Urinary bladder (tissue), 4 donors: ENCODE data around the gene AKIRIN1. TPM values are rescaled to one million over a fixed set of nuclear protein-coding genes. Genes with fewer than 3 reads are reported as not detected.
A peak's percentile ranks its signal among the peaks of the same experiment; 100 is the strongest.
"Not testable (repeated sequence)": the region's sequence is repeated elsewhere in the genome, so short reads cannot be mapped to it uniquely, and the experiment has no call there.

ENCODE experiments used
- DNase-seq: peaks from one replicate; pipeline ENCODE4 v3.0.0-alpha.2; 2015; ENCODE audit errors: extremely low spot score
- H3K27ac ChIP-seq: one replicate; pipeline ENCODE4 v1.5.1; 2013; ENCODE audit warnings: low read depth, mild to moderate bottlenecking, moderate library complexity
- H3K36me3 ChIP-seq: one replicate; pipeline ENCODE4 v1.6.1; 2013; ENCODE audit warnings: mild to moderate bottlenecking, moderate library complexity; ENCODE audit not compliant: insufficient read depth
- H3K4me1 ChIP-seq: one replicate; pipeline ENCODE4 v1.6.1; 2013; ENCODE audit warnings: mild to moderate bottlenecking, moderate library complexity; ENCODE audit not compliant: insufficient read depth
- H3K4me3 ChIP-seq: one replicate; pipeline ENCODE4 v1.5.1; 2013; ENCODE audit warnings: low read depth, low read length
- WGBS: extraction: QIAGEN DNeasy Blood & Tissue Kit; methylation state at CpG from one replicate; pipeline ENCODE4 v1.1.7; 2013; 5-methylcytosine and 5-hydroxymethylcytosine counted together
- polyA plus RNA-seq: library from polyadenylated mRNA; stranded (reverse); fragments of 200-250 nt; gene quantifications from one replicate; pipeline ENCODE4 v1.2.3, GENCODE V29; 2013
- total RNA-seq: library from RNA; depleted of rRNA; stranded (reverse); fragments of >200 nt; gene quantifications from one replicate; pipeline ENCODE4 v1.2.3, GENCODE V29; 2014
- donor health status: healthy with polysubstance abuse.
- donor health status: healthy.

The AKIRIN1 gene
- total and polyA plus RNA-seq, 2 donors = 35.2 to 39.1 TPM

GRCh38 chr1:38977399-38978244, 13.5 kb upstream of the AKIRIN1 start:
- WGBS = 89% methylated on average over 12 of the region's 12 CpGs

DNA sequence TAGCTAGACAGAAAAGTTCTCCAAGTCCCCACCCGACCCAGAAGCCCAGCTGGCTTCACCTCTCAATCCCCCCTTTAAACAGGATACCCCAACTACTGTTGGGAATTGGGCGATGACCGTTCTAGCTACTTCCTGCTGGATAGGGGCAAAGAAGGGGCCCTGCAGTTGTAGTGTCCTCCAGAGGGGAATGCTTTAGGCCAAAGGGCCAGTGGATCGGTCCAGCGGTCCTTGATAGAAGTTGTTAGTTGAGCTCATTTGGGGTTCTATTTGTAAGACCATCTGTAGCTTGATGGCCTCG, 12.9 kb upstream of the AKIRIN1 start:
- not testable (repeated sequence) for DNase-seq, H3K4me3 ChIP-seq, H3K4me1 ChIP-seq, H3K27ac ChIP-seq, H3K36me3 ChIP-seq
- WGBS = 91% methylated on average over 6 of the region's 6 CpGs

More at GRCh38 chr1:38977399-38978244, 13.5 kb upstream of the AKIRIN1 start:
- H3K4me3 ChIP-seq, H3K36me3 ChIP-seq, DNase-seq, H3K27ac ChIP-seq, H3K4me1 ChIP-seq: not testable (repeated sequence)

DNA sequence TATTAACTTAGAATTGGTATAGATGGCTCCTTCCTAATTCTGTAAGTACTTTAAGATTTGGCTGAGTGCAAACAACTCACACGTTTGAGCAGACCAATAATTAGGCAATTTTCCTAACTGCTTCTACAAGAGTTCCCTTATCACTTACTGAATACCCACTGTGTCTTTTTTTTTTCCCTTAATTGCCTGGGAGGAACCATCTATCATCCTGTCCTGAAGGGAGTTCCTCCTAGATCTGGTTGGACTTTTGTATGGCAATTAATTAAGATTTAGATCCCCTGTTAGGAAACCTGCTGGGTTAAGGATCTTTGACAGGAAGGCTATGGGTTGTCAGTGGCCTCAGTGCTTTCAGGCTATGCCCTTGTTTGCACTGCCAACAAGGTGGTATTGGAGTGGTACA, 11.7 kb upstream of the AKIRIN1 start:
- not testable (repeated sequence) for H3K36me3 ChIP-seq, H3K4me1 ChIP-seq, DNase-seq, H3K27ac ChIP-seq, H3K4me3 ChIP-seq
- 69% methylated on average over 1 of the region's 1 CpG for WGBS

DNA sequence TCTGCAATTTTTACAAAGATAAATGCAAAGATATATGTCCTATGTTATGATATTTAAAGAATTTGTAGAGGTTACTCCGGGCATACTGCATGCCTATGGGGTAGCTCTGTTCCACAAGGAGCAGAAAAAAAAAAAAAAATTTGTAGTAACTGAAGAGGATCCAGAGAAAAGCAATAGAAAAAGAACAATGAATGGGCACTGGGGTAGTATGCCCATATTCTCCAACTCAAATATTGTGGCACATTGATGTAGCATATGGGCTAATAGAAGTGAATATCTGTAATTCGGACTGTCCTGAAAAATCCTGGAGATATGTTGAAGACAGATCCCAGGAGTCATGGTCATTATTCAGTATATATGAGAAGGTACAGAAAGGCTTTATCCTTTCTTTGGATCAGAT, 1.1 kb upstream of the AKIRIN1 start:
- WGBS = 63% methylated on average over 2 of the region's 2 CpGs
- no peak for DNase-seq
- Histone ChIP-seq H3K4me3 (no peak overlapping the region), H3K27ac (no peak overlapping the region), H3K4me1 (no peaks in the 10 kb centered on the region), H3K36me3 (peaks cover 2% of the 10 kb centered on the region)

GRCh38 chr1:38990386-38990737, 714 bp upstream of the AKIRIN1 start:
- peak overlapping the region; percentile 100 for H3K4me3 ChIP-seq
- H3K27ac ChIP-seq = no peak overlapping the region
- H3K36me3 ChIP-seq = peaks cover 2% of the 10 kb centered on the region
- WGBS = 17% methylated on average over 5 of the region's 5 CpGs
- no peak for DNase-seq
- H3K4me1 ChIP-seq = no peaks in the 10 kb centered on the region

DNA sequence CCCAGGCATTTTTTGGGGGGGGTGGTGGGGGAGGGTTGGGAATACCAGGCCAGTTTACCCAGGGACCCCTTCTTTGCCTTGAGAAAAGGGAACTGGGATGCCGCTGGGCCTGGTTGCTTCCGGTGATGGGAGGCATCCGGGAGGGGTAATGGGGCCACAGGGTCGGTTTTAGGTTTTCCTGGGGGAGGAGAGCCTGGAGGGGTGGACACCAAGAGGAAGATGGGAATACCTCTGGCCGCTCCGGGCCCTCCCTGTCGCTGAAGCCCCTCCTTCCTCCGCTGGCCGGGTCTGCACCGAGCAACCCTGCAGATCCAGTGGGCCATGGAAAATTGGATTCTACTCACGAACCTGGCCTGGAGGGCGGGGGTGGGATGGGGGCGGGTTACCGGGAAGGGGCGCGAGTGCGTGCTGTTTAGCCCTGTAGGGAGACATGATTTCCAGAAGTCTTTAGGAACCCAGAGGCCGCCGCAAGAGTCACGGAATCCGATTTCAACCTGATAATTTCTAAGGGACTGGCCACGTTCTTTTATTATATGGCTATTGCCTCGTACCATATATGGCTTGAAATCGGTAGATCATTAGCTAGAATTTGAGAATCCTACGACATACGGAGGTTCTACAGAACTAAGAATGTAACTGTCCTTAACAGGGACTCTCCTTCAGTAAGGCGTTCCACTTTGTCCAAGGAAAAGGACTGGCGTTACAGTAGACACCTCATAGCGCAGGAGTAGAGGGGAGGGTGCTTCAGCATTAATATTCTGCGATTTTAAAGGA, 749 bp downstream of the AKIRIN1 start:
- Histone ChIP-seq H3K27ac (peak overlapping the region; percentile 93), H3K4me3 (peak overlapping the region; percentile 100), H3K36me3 (peaks cover 2% of the 10 kb centered on the region), H3K4me1 (peaks cover 2% of the 10 kb centered on the region)
- DNase-seq = no peak
- under 1% methylated on average over 30 of the region's 30 CpGs for WGBS

DNA sequence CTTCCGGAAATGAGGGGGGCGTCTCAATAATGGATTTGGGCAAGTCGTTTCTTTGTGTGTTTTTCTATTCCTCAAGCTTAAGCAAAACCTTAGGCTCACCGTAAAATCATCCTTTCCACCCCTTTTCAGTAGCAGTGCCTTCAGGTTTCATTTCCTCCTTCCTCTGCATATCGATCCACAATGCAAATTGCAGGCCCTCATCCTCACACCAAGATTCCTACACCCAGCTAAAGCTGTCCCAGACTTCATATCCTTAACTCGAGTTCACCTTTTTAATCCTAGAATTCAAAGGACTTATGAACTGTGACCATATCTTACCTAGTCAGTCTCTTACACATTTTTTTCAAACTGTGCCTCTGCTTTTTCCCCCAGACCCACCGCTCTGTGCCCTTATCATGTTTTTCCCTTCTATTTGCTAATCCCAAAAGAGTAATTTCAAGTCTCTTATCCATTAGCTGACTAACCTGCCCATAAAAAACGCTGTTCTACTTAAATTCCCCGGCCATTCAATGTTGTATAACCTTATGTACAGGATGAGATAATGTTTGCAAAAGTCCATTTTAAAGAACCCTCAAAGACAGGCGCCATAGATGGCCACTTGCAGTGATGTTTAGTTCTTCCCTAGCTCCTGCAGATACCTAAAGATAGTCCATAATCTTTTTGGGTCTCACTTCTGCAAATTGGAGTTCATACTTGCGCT, 1.5 kb downstream of the AKIRIN1 start:
- H3K4me3 ChIP-seq = peak overlapping the region; percentile 100
- H3K4me1 ChIP-seq = peaks cover 2% of the 10 kb centered on the region
- H3K36me3 ChIP-seq = peaks cover 2% of the 10 kb centered on the region
- no peak for DNase-seq
- WGBS = 19% methylated on average over 11 of the region's 11 CpGs
- H3K27ac ChIP-seq = no peak overlapping the region

DNA sequence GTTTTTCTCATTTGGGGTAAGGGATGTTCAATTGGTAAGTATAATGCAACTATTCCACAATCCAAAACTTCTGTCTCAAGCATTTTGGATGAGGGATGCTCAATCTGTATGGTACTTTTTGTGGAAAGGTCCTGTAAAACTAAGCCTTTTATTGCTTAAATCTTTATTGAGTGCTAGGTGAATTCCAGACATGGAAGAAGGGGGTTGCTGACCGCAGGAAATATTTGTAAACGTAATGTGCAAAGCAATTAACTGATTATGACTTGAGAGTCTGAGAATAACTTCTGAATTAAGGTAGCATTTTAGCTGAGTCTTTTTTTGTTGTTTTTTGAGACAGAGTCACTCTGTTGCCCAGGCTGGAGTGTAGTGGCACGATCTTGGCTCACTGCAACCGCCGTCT, 3.1 kb downstream of the AKIRIN1 start:
- H3K36me3 ChIP-seq = peaks cover 2% of the 10 kb centered on the region
- no peak for DNase-seq
- H3K4me3 ChIP-seq = no peak overlapping the region
- H3K4me1 ChIP-seq = peaks cover 2% of the 10 kb centered on the region
- 74% methylated on average over 5 of the region's 5 CpGs for WGBS
- H3K27ac ChIP-seq = no peak overlapping the region

GRCh38 chr1:38997034-38997900, 6.2 kb downstream of the AKIRIN1 start:
- Histone ChIP-seq H3K4me1 (peaks cover 3% of the 10 kb centered on the region), H3K4me3 (no peak overlapping the region), H3K27ac (peak overlapping the region; percentile 80), H3K36me3 (peaks cover 6% of the 10 kb centered on the region)
- no peak for DNase-seq
- WGBS = 32% methylated on average over 4 of the region's 4 CpGs

GRCh38 chr1:38997901-38998190, 6.8 kb downstream of the AKIRIN1 start:
- Histone ChIP-seq H3K4me3 (no peak overlapping the region), H3K4me1 (peaks cover 3% of the 10 kb centered on the region), H3K27ac (no peak overlapping the region), H3K36me3 (peaks cover 8% of the 10 kb centered on the region)
- 32% methylated on average over 3 of the region's 3 CpGs for whole genome bisulfite sequencing
- DNase-seq = no peak

DNA sequence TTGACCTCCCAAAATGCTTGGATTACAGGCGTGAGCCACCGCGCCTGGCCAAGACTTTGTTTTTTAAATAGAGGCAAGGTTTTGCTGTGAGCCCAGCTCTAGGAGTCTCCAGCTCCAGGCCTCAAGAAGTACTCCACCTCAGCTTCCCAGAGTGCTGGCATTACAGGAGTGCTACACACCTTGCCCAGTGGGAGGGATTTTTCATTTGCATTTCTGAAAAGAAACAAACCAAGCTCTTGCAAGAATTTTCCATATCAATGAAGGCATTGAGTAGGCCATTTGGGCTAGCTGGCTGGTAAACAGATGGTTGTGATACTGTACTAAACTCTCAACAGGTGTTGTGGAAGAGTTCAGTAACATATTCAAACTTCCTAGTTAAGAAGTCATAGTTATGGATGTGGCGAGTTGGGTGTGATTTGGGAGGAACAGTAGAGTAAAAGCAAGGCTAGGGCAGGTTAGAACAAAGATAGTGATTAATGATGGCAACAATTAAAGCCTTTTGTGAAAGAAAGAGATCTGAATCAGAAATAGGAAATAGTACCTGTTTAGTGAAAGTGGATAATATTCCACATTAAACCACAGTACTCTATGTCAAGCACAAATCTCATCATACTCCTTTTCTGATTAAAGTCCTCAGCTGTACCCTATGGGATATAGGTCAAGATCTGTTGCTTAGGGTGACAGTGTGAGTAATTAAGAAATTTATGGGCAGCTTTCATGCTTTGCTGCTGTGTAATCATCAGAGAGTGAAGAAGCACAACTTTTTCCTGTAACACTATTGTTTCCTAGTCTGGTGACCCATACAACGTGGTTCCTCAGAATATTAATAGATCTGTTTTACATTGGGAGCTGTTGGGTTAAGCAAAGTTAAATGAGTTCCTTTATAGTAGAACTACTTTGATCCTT, 10.7 kb downstream of the AKIRIN1 start:
- Histone ChIP-seq H3K27ac (no peak overlapping the region), H3K4me1 (peaks cover 1% of the 10 kb centered on the region), H3K4me3 (no peak overlapping the region), H3K36me3 (peaks cover 21% of the 10 kb centered on the region)
- DNase-seq = no peak
- 80% methylated on average over 5 of the region's 5 CpGs for WGBS

GRCh38 chr1:39003281-39003680, 12.2 kb downstream of the AKIRIN1 start:
- no peak for DNase-seq
- Histone ChIP-seq H3K27ac (no peak overlapping the region), H3K4me3 (no peak overlapping the region), H3K36me3 (peaks cover 23% of the 10 kb centered on the region), H3K4me1 (peaks cover 1% of the 10 kb centered on the region)
- 83% methylated on average over 3 of the region's 3 CpGs for WGBS
